HG03442 (cell line): ENCODE results near the gene NAT8L.

Source experiments
- ATAC-seq: cut with Tn5 transposase; IDR thresholded peaks from one replicate; pipeline ENCODE4 v1.9.1; 2021; ENCODE audit warnings: mild to moderate bottlenecking, moderate library complexity; ENCODE audit not compliant: unreplicated experiment

The NAT8L gene

GRCh38 chr4:2062808-2063524 lies 3.8 kb downstream of the NAT8L start:
- no peak for ATAC-seq

- ATAC-seq = no peak
These were observed 4.6 kb downstream of the NAT8L start for GRCh38 chr4:2063557-2064275.

- no peak for ATAC-seq
These were observed 5.3 kb downstream of the NAT8L start for GRCh38 chr4:2064276-2064991.

GRCh38 chr4:2065106-2065930 lies 6.2 kb downstream of the NAT8L start:
- no peak for ATAC-seq

- ATAC-seq = no peak
These were observed 7.0 kb downstream of the NAT8L start for GRCh38 chr4:2066011-2066551.

GRCh38 chr4:2066571-2067445 lies 7.7 kb downstream of the NAT8L start:
- ATAC-seq = no peak

GRCh38 chr4:2067446-2068197 lies 8.5 kb downstream of the NAT8L start:
- no peak for ATAC-seq

- ATAC-seq = no peak
These were observed 9.0 kb downstream of the NAT8L start for GRCh38 chr4:2068198-2068470.

- ATAC-seq = no peak
These were observed 9.4 kb downstream of the NAT8L start for GRCh38 chr4:2068566-2068965.

- ATAC-seq = no peak
These were observed 10.2 kb downstream of the NAT8L start for GRCh38 chr4:2069161-2069971.

GRCh38 chr4:2069986-2070385 lies 10.9 kb downstream of the NAT8L start:
- no peak for ATAC-seq

GRCh38 chr4:2070421-2071251 lies 11.5 kb downstream of the NAT8L start:
- no peak for ATAC-seq

- no peak for ATAC-seq
These were observed 12.3 kb downstream of the NAT8L start for GRCh38 chr4:2071252-2071911.

- ATAC-seq = no peak
These were observed 13.1 kb downstream of the NAT8L start for GRCh38 chr4:2071912-2072867.

GRCh38 chr4:2072971-2073807 lies 14.1 kb downstream of the NAT8L start:
- no peak for ATAC-seq
